GM12878 (cell line): ENCODE data around the gene TMBIM6. TPM values are rescaled to one million over a fixed set of nuclear protein-coding genes. Genes with fewer than 3 reads are reported as not detected.

Experiments
- ATAC-seq: fragments of 200-7000 bp; cut with Tn5 transposase; 3 replicates; pipeline ENCODE4 v1.9.1; 2020; ENCODE audit warnings: mild to moderate bottlenecking, moderate library complexity
- BruUV-seq: library from RNA; stranded (reverse); fragments of 400-500 nt; replicated peaks from 2 replicates; lab custom pipeline; 2021; lab: Mats Ljungman, UMichigan
- CTCF ChIA-PET: fragments of 300-600 bp; sonication (Branson Sonifier 250); formaldehyde crosslinking; extraction: SDS; loops from one replicate; lab custom pipeline; 2021; ENCODE audit warnings: inconsistent platforms; lab: Yijun Ruan, JAX
- POLR2A ChIA-PET: fragments of 350-600 bp; formaldehyde crosslinking; extraction: SDS; loops from one replicate; lab custom pipeline; 2021; ENCODE audit warnings: inconsistent platforms; lab: Charles Lee
- RAD21 ChIA-PET: fragments of 300-600 bp; sonication (Branson Sonifier 250); formaldehyde crosslinking; loops from one replicate; lab custom pipeline; 2023; ENCODE audit warnings: antibody characterized with exemption; ENCODE audit not compliant: unreplicated experiment; lab: Charles Lee
- SMC1A ChIA-PET: fragments of 300-600 bp; sonication (Branson Sonifier 250); formaldehyde crosslinking; loops from one replicate; lab custom pipeline; 2023; ENCODE audit not compliant: unreplicated experiment, uncharacterized antibody; lab: Charles Lee
- DNase-seq: peaks from one replicate; pipeline ENCODE4 v3.0.0-alpha.2; 2011; ENCODE audit warnings: low read depth, low spot score
- FAIRE-seq: peaks from 3 replicates; lab custom pipeline; 2011; peaks lifted over from hg19 to GRCh38; lab: Jason Lieb, UNC
- H2AFZ ChIP-seq: 2 replicates; pipeline ENCODE4 v1.6.0; 2011; ENCODE audit warnings: low read depth, low read length, control low read depth; ENCODE audit not compliant: control insufficient read depth
- H3K27ac ChIP-seq: 2 replicates; pipeline ENCODE4 v1.5.1; 2011; ENCODE audit warnings: control low read depth; ENCODE audit not compliant: control insufficient read depth, insufficient read depth
- H3K27me3 ChIP-seq, 2 experiments: replicated peaks in 1 of 2; 2 replicates each; pipeline versions ENCODE4 v1.6.0 to v1.6.1; 2011; ENCODE audit warnings: low read length in 1 of 2; ENCODE audit not compliant: control insufficient read depth in 2 of 2, insufficient read depth in 2 of 2
- H3K36me3 ChIP-seq, 2 experiments: 2 replicates each; pipeline ENCODE4 v1.5.1; 2011; ENCODE audit warnings: low read length in 1 of 2; ENCODE audit not compliant: control insufficient read depth in 2 of 2, insufficient read depth in 2 of 2
- H3K4me1 ChIP-seq: 2 replicates; pipeline ENCODE4 v1.6.1; 2011; ENCODE audit warnings: mild to moderate bottlenecking, low read length, moderate library complexity, mixed read lengths; ENCODE audit not compliant: control insufficient read depth, insufficient read depth
- H3K4me2 ChIP-seq: 2 replicates; pipeline ENCODE4 v1.6.0; 2011; ENCODE audit warnings: control low read depth; ENCODE audit not compliant: control insufficient read depth, insufficient read depth
- H3K4me3 ChIP-seq: fragments of 200-600 bp; sonication (generic); 2 replicates; pipeline ENCODE4 v1.5.1; 2016
- H3K79me2 ChIP-seq: 2 replicates; pipeline ENCODE4 v1.6.0; 2011; ENCODE audit warnings: low read length; ENCODE audit not compliant: control insufficient read depth, insufficient read depth
- H3K9ac ChIP-seq: 2 replicates; pipeline ENCODE4 v1.8.0; 2011; ENCODE audit warnings: low read length, control low read depth, mixed read lengths; ENCODE audit not compliant: control insufficient read depth, insufficient read depth
- H3K9me3 ChIP-seq: replicated peaks from 3 replicates; pipeline ENCODE4 v1.5.1; 2011; ENCODE audit warnings: mild to moderate bottlenecking, low read length; ENCODE audit not compliant: control insufficient read depth, insufficient read depth
- H4K20me1 ChIP-seq: 2 replicates; pipeline ENCODE4 v1.6.0; 2011; ENCODE audit not compliant: control insufficient read depth, insufficient read depth
- BACH1 ChIP-seq: fragments of 450-650 bp; IDR thresholded peaks from 2 replicates; pipeline ENCODE4 v1.6.1; 2017; ENCODE audit warnings: mild to moderate bottlenecking, borderline replicate concordance
- CREM ChIP-seq: IDR thresholded peaks from 2 replicates; pipeline ENCODE4 v1.6.1; 2014; ENCODE audit warnings: antibody characterized with exemption, low read depth
- KLF5 ChIP-seq: fragments of 450-650 bp; IDR thresholded peaks from 2 replicates; pipeline ENCODE4 v1.6.1; 2014; ENCODE audit warnings: mild to moderate bottlenecking; ENCODE audit not compliant: partially characterized antibody
- NFIC ChIP-seq: IDR thresholded peaks from 2 replicates; pipeline ENCODE4 v1.6.1; 2012; ENCODE audit warnings: low read depth, mild to moderate bottlenecking, inconsistent platforms, low read length, moderate library complexity
- PAX8 ChIP-seq: fragments of 450-650 bp; IDR thresholded peaks from 2 replicates; pipeline ENCODE4 v1.6.1; 2017; ENCODE audit warnings: mild to moderate bottlenecking, moderate library complexity
- RBBP5 ChIP-seq: fragments of 200-600 bp; sonication (generic); conservative IDR thresholded peaks from 2 replicates; pipeline ENCODE4 v1.6.1; 2016
- SIX5 ChIP-seq: IDR thresholded peaks from 2 replicates; pipeline ENCODE4 v1.6.1; 2011; ENCODE audit warnings: mild to moderate bottlenecking, low read depth, low read length, moderate library complexity; ENCODE audit not compliant: severe bottlenecking
- SMARCA5 ChIP-seq: fragments of 450-650 bp; IDR thresholded peaks from 2 replicates; pipeline ENCODE4 v1.6.1; 2017; ENCODE audit warnings: mild to moderate bottlenecking
- SP1 ChIP-seq: IDR thresholded peaks from one replicate; pipeline ENCODE4 v1.6.1; 2011; ENCODE audit warnings: low read depth, low read length
- SREBF1 ChIP-seq: IDR thresholded peaks from 2 replicates; pipeline ENCODE4 v1.6.1; 2012; ENCODE audit warnings: mild to moderate bottlenecking, low read length
- SUZ12 ChIP-seq: fragments of 200-600 bp; sonication (generic); IDR thresholded peaks from one replicate; pipeline ENCODE4 v1.6.1; 2018; ENCODE audit warnings: antibody characterized with exemption, mild to moderate bottlenecking; ENCODE audit not compliant: unreplicated experiment
- ZNF274 ChIP-seq: IDR thresholded peaks from one replicate; pipeline ENCODE4 v1.8.0; 2011; ENCODE audit not compliant: insufficient read length, insufficient read depth
- ZNF592 ChIP-seq: fragments of 450-650 bp; IDR thresholded peaks from 2 replicates; pipeline ENCODE4 v1.6.1; 2017; ENCODE audit warnings: mild to moderate bottlenecking, moderate library complexity
- ZNF622 ChIP-seq: fragments of 450-650 bp; IDR thresholded peaks from 2 replicates; pipeline ENCODE4 v1.6.1; 2017; ENCODE audit warnings: mild to moderate bottlenecking, inconsistent platforms
- WGBS: methylation state at CpG from one replicate; pipeline ENCODE4 v1.1.6; 2016; ENCODE audit warnings: low lambda C conversion rate; ENCODE audit not compliant: insufficient replicate concordance, insufficient coverage; ENCODE audit errors: missing lambda C conversion rate; 5-methylcytosine and 5-hydroxymethylcytosine counted together
- in situ Hi-C: fragments of 300-500 bp; cut with MboI; formaldehyde crosslinking; loops from 9 replicates; pipeline ENCODE4 v1.14.3; 2018; ENCODE audit warnings: mixed read lengths
- intact Hi-C: fragments of 100-400 bp; cut with micrococcal nuclease; formaldehyde crosslinking; loops from one replicate; pipeline ENCODE4 v1.14.2; 2022; ENCODE audit not compliant: unreplicated experiment
- polyA plus RNA-seq, 11 experiments: library from polyadenylated mRNA; depleted of rRNA in 4 of 11; unstranded in 6 of 11; stranded (reverse) in 5 of 11; fragments of >200 nt; fragmentation: Nextera tagmentation in 4 of 11; fragmentation: Illumina TruSeq in 1 of 11; extraction: Ambion mirVana in 4 of 11; extraction: Trizol in 1 of 11; gene quantifications; 1 replicate in 1 of 11; 2 replicates in 10 of 11; pipeline versions ENCODE4 v1.2.1 to v1.2.3, GENCODE V29; 2011 to 2016; ENCODE audit warnings: inconsistent platforms in 2 of 11, missing spikeins in 2 of 11, low read depth in 1 of 11
- total RNA-seq, 4 experiments: library from RNA; depleted of rRNA in 3 of 4; stranded (reverse); fragments of >200 nt in 3 of 4; fragmentation: Illumina TruSeq in 1 of 4; extraction: Trizol in 1 of 4; gene quantifications; 2 replicates each; pipeline versions ENCODE4 v1.2.1 to v1.2.3, GENCODE V29; 2013 to 2021
- TF ChIP-seq, protein P1 (sequence below): IDR thresholded peaks from 2 replicates; pipeline ENCODE4 v1.6.1; 2012; ENCODE audit warnings: low read depth, low read length, improper control_type of control experiment

TMBIM6 gene
- total and polyA plus RNA-seq, 10 of the 15 experiments (the other 5 are each of a cell fraction or from before 2014, with no cell fraction given): 224 to 1,192 (median 379) TPM

- TF ChIP-seq SMARCA5 (no peak), SUZ12 (no peak), ZNF622 (no peak), SP1 (no peak), RBBP5 (no peak), ZNF274 (no peak), CREM (no peak)
- TF ChIP-seq, protein P1, sequence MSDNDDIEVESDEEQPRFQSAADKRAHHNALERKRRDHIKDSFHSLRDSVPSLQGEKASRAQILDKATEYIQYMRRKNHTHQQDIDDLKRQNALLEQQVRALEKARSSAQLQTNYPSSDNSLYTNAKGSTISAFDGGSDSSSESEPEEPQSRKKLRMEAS: no peak
- TF ChIP-seq, all 136 proteins: peak for 0
- no peak overlapping the region for H3K9ac ChIP-seq
- no peaks in the 10 kb centered on the region for H3K27me3 ChIP-seq
- no peaks in the 10 kb centered on the region for H3K36me3 ChIP-seq
- no peaks in the 10 kb centered on the region for H3K9me3 ChIP-seq
- SMC1A ChIA-PET: interaction anchor here (1.0 kb wide), 1 partner anchor 239 kb away, joined by 3 read pairs; no protein-coding TSS in a partner anchor
- BruUV-seq: no TSS peak
- H3K4me1 ChIP-seq: no peaks in the 10 kb centered on the region
- WGBS: 31% methylated on average over 3 of the region's 3 CpGs
- no peaks in the 10 kb centered on the region for H3K79me2 ChIP-seq
- no peak overlapping the region for H2AFZ ChIP-seq
- FAIRE-seq (no peak), DNase-seq (no peak), ATAC-seq (no peak)
- in situ Hi-C loops: no loop called here
- H3K4me3 ChIP-seq: no peak overlapping the region
- no peak overlapping the region for H3K4me2 ChIP-seq
- H4K20me1 ChIP-seq: no peaks in the 10 kb centered on the region
- intact Hi-C loops: no loop called here
- RAD21 ChIA-PET: no interaction called here
- CTCF ChIA-PET: no interaction called here
- POLR2A ChIA-PET: no interaction called here
- H3K27ac ChIP-seq: no peak overlapping the region
These were observed 12.9 kb upstream of the TMBIM6 start for GRCh38 chr12:49728446-49728845.

DNA sequence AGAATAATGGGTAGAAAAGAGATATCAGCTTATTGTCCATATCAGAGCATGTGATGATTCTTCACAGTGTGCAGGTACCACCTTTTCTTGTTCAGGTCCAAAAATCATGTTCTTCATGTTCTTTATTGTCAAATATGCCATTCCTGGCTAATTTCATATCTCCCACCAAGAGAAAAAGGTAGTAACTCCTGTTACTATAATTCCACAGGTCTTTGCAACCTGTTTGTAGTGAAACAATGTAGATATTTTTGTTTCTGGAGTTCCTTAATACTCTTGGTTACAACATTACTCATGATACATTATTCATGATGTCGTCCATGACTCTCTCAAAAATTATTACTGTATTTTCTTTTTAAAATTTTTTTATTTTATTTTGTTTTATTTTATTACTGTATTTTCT is 11.3 kb upstream of the TMBIM6 start:
- Histone ChIP-seq H3K9ac (no peak overlapping the region), H4K20me1 (no peaks in the 10 kb centered on the region), H3K27ac (no peak overlapping the region), H3K4me1 (no peaks in the 10 kb centered on the region), H3K36me3 (no peaks in the 10 kb centered on the region), H3K4me2 (no peak overlapping the region), H3K79me2 (no peaks in the 10 kb centered on the region), H3K4me3 (no peak overlapping the region), H3K9me3 (no peaks in the 10 kb centered on the region), H3K27me3 (no peaks in the 10 kb centered on the region), H2AFZ (no peak overlapping the region)
- no TSS peak for BruUV-seq
- ChIA-PET SMC1A (no interaction called here), POLR2A (no interaction called here), CTCF (no interaction called here), RAD21 (no interaction called here)
- FAIRE-seq (no peak), DNase-seq (no peak), ATAC-seq (no peak)
- intact Hi-C loops: no loop called here
- WGBS: 23% methylated on average over 1 of the region's 1 CpG
- in situ Hi-C loops: no loop called here
- TF ChIP-seq BACH1 (no peak), KLF5 (no peak), SREBF1 (no peak), SIX5 (no peak), NFIC (no peak), PAX8 (no peak), ZNF592 (no peak)
